VCaP (cell line): Measurements from ENCODE around the gene GLA.

Experiments
- H3K27ac ChIP-seq: fragments of 450-650 bp; 2 replicates; pipeline ENCODE4 v1.5.1; 2017
- TF ChIP-seq, protein P1 (sequence below): fragments of 450-650 bp; conservative IDR thresholded peaks from 2 replicates; pipeline ENCODE4 v1.5.1; 2017; ENCODE audit warnings: mild to moderate bottlenecking, moderate library complexity

GLA gene

DNA sequence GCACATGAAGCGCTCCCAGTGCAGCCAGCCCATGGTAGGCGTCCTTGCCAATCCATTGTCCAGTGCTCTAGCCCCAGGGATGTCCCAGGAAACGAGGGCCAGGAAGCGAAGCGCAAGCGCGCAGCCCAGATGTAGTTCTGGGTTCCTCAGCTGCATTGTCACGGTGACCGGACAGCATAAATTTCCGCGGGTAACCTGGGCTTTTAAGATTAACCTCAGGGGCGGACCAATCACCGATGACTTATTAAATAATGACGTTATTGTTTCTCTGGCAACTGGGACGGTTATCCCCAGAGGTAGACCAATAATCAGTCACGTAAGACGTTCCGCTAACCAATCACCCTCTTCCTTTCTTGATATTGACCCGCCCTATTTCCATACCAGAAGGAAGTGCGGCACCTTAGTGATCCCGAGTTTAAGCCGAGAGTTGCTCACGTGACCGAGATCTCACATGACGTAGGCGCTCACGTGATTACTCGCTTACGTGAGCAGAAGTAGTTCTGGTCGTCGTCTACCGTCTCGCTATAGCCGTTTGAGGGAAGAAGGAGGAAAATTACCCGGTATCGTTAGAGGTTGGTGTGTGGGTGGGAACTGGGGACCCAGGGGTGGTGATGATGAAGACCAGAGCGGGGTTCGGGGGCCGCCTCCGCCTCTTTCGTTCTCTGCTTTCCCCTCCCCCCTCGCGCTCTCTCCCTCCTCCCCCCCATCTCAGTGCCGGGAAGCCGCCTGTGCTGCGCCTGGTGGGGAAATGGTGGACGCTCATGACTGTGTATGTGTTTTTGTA, at the start of gene GLA, which contains the start of gene HNRNPH2:
Gene GLA (minus strand): TSS at position 178 of the 784 bp plus-strand sequence. CDS start 22 bp downstream, at position 156.
Gene HNRNPH2 (plus strand): TSS at position 475 of the 784 bp plus-strand sequence. CDS start 3,767 bp downstream, outside the sequence.
- H3K27ac ChIP-seq = peak within 1 kb of the TSS; percentile 55
- TF ChIP-seq, protein P1, sequence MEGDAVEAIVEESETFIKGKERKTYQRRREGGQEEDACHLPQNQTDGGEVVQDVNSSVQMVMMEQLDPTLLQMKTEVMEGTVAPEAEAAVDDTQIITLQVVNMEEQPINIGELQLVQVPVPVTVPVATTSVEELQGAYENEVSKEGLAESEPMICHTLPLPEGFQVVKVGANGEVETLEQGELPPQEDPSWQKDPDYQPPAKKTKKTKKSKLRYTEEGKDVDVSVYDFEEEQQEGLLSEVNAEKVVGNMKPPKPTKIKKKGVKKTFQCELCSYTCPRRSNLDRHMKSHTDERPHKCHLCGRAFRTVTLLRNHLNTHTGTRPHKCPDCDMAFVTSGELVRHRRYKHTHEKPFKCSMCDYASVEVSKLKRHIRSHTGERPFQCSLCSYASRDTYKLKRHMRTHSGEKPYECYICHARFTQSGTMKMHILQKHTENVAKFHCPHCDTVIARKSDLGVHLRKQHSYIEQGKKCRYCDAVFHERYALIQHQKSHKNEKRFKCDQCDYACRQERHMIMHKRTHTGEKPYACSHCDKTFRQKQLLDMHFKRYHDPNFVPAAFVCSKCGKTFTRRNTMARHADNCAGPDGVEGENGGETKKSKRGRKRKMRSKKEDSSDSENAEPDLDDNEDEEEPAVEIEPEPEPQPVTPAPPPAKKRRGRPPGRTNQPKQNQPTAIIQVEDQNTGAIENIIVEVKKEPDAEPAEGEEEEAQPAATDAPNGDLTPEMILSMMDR = no peak

DNA sequence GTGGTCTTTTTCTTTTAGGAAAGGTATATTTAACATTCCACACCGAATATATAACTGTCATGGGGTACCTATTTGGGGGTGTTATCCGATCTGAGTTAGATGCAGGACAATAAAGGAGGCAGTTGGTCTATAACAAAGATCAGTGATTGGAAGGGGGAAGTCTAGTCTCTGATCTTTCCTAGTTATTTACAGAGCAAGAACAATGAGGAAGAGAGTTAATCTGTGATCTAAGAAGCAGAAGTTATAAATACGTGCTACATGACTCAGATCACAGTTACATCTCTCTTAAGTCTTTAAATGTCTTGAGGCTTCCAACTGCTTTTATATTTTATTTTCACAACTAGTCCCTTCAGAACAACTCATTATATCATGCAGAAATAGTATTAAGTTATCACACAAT, 44.3 kb upstream of the GLA start:
- H3K27ac ChIP-seq = no peak overlapping the region
- TF ChIP-seq, protein P1 = no peak

DNA sequence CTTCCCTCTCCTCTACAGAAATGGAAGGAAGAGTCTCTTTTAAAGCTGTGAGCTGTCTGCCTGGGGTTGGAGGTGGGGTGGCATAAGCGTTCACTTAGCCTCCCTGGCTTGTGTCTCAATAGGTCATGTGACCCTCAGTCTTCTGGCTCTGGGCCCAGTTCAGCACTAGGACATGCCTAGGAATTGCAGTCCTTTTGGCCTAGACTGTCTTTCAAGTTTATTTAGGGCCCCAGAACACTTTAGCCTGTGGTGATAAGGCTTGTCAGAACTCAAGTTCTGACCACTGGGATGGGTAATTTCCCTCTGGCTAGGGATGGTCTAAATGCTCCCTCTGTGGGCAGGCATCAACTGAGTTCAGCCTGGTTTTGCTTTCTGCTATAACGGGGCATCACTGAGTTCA, 43.2 kb upstream of the GLA start:
- TF ChIP-seq, protein P1 = no peak
- H3K27ac ChIP-seq = peak overlapping the region; percentile 8; the same call in 1 of the 2 replicates

DNA sequence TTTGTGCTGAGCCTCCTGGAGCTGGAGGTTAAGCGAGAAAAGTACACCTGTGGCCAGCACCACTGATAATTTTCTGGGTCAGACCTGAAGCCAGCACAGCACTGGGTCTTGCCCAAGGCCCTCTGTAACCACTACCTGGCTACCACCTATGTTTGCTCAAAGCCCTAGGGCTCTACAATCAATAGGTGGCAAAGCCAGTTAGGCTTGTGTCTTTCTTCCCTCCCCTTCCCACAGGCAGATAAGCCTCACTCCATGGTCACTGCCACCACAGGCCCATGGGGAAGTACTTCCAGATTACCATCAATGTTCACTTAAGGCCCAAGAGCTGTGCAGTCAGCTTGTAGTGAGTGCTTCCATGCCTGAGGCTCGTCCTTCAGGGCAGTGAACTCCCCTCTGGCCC, 42.4 kb upstream of the GLA start:
- TF ChIP-seq, protein P1 = no peak
- H3K27ac ChIP-seq = no peak overlapping the region

DNA sequence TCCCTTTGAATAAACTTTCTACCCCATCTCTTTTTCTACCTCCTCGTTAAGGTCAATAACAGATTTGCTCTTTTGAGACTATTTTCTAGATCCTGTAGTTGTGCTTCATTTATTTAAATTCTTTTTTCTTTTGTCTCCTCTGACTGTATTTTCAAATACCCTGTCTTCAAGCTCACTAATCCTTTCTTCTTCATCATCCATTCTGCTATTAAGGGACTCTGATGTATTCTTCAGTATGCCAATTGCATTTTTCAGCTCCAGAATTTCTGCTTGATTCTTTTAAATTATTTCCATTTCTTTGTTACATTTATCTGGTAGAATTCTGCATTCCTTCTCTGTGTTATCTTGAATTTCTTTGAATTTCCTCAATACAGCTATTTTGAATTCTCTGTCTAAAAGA, 41.6 kb upstream of the GLA start:
- TF ChIP-seq, protein P1 = no peak
- H3K27ac ChIP-seq = no peak overlapping the region

DNA sequence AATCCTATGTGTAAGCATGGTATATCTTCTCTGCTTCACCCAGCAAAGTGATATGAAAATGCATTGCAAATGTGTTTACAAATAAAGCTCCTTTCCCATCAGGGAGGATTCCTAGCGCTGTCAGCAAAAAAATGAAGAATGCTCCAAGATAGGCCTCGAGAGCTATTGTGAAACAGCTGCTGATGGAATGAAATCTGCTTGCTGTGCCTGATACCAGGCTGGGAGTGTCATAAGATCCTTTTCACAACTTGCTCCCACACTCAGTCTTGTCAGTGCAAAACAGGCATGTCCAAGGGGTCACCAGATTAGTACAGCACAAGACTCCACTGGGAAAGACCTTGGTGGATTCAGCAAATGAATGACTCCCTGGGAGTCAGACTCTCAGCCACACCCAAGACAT, 34.4 kb upstream of the GLA start:
- no peak overlapping the region for H3K27ac ChIP-seq
- TF ChIP-seq, protein P1 = no peak

DNA sequence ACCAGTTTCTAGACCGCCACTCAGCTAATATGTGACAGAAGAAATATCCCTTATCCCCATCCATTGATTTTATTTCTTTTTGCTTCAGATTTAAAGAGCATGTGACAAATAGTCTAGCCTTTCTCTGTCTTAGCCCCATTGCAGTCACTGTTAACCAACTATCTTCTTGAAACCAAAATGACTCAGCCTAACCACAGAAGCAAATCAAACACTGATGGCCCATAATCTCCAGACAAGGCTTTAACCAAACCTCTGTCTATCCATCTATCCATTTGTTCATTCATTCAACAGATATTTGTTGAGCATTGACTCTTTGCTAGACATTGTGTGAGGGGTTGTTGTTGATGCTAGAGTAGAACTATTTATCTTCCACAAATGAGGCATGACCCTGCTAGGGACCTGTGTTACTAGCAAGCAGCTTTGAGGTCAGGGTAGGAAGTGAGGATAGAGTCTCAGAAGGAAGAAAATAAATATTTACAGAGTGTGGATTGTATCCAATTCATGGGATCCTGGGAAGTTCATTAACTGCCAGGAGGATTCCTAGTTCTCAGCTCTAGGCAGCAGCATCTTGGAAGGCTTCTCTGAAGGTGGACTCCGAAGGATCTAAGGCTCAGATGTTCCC, 22.8 kb upstream of the GLA start:
- no peak overlapping the region for H3K27ac ChIP-seq
- TF ChIP-seq, protein P1 = no peak
